Stomach smooth muscle (tissue), 2 donors: ENCODE measurements around the gene DAB1.

Experiments
- H3K27ac ChIP-seq: one replicate; pipeline ENCODE4 v1.7.0; 2013; ENCODE audit warnings: mild to moderate bottlenecking, low read length, inconsistent platforms
- H3K27me3 ChIP-seq, 2 donors: one replicate each; pipeline ENCODE4 v1.7.0; 2013; ENCODE audit warnings: low read length in 2 of 2; ENCODE audit not compliant: insufficient read depth in 2 of 2, control insufficient read depth in 1 of 2
- H3K36me3 ChIP-seq, 2 donors: one replicate each; pipeline ENCODE4 v1.7.0; 2013; ENCODE audit warnings: low read length in 2 of 2; ENCODE audit not compliant: control insufficient read depth in 2 of 2, insufficient read depth in 2 of 2
- H3K4me1 ChIP-seq: one replicate; pipeline ENCODE4 v1.7.0; 2013; ENCODE audit warnings: low read length; ENCODE audit not compliant: control insufficient read depth, insufficient read depth
- H3K4me3 ChIP-seq, 2 donors: one replicate each; pipeline ENCODE4 v1.7.0; 2013; ENCODE audit warnings: low read length in 2 of 2
- H3K9ac ChIP-seq, 2 donors: one replicate each; pipeline ENCODE4 v1.7.0; 2013; ENCODE audit warnings: low read length in 2 of 2, mild to moderate bottlenecking in 1 of 2
- H3K9me3 ChIP-seq, 2 donors: one replicate each; pipeline ENCODE4 v1.7.0; 2013; ENCODE audit warnings: low read length in 2 of 2; ENCODE audit not compliant: control insufficient read depth in 2 of 2
- donor health status: healthy.
- donor health status: Pancreatic carcinoma.

The DAB1 gene

DNA sequence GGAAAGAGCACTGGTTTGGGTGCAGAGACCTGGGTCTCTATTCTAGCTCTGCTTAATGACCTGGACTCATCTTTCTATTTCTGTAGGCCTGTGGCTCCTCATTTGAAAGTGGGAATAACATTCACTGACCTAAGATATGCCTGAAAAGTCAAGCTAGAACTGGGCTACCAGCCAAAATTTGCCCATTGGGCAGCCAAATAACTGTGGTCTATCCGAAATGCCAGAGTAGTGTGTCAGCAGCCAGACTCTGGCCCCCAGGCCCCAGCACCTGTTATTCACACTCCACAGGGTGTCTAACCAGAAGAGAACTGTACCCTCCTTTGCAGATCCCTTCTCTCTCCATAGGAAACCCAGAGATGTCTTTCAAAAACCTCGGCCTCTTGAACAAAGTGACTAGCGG lies 12.6 kb downstream of the DAB1 start:
- Histone ChIP-seq H3K36me3 (no peaks in the 10 kb centered on the region), H3K9me3 (no peaks in the 10 kb centered on the region), H3K9ac (no peak overlapping the region), H3K4me1 (peaks cover 16% of the 10 kb centered on the region), H3K27ac (no peak overlapping the region), H3K27me3 (no peaks in the 10 kb centered on the region), H3K4me3 (no peak overlapping the region)

DNA sequence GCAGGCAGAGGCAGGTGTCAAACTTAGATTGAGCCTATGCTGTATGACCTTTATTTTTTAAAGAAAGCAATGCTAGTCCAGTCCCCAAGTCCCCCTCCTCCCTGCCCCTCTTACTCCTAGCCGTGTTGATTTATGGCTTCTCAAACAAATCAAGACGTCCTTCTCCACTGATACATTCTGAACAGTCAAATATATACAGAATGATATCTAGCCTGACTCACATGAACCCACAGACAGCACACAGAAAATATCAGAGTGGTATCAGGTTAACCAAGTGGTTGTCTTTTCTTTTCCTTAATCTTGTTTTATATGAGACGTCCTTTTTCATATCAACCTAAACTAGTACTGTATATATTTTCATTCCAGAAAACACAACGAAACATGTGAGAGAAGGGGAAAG lies 13.4 kb downstream of the DAB1 start:
- peaks cover 16% of the 10 kb centered on the region for H3K4me1 ChIP-seq
- H3K27me3 ChIP-seq = no peaks in the 10 kb centered on the region
- H3K36me3 ChIP-seq = no peaks in the 10 kb centered on the region
- no peaks in the 10 kb centered on the region for H3K9me3 ChIP-seq
- no peak overlapping the region for H3K4me3 ChIP-seq
- no peak overlapping the region for H3K9ac ChIP-seq
- no peak overlapping the region for H3K27ac ChIP-seq

DNA sequence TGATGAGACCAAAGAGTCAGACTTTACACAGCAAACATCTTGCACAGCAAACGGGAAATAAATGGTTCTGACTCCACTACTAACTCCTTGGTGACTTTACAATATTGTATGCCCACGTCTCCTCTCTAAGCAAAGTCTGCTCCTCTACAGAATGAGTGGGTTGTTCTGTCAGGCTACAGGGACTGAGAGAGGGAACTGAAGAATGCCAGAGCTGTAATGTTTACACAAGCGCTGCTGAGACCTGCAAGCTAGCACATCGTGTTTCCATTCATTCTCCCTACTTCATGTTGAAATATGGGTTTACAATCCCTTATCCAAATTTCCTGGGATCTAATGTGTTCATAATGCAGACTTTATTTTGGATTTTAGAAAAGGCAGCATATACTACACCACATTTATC lies 15.9 kb downstream of the DAB1 start:
- Histone ChIP-seq H3K27me3 (no peaks in the 10 kb centered on the region), H3K9ac (no peak overlapping the region), H3K4me1 (peaks cover 21% of the 10 kb centered on the region), H3K4me3 (peak overlapping the region in 1 of 2 donors; percentile 3), H3K27ac (peak overlapping the region; percentile 46), H3K36me3 (no peaks in the 10 kb centered on the region), H3K9me3 (no peaks in the 10 kb centered on the region)

DNA sequence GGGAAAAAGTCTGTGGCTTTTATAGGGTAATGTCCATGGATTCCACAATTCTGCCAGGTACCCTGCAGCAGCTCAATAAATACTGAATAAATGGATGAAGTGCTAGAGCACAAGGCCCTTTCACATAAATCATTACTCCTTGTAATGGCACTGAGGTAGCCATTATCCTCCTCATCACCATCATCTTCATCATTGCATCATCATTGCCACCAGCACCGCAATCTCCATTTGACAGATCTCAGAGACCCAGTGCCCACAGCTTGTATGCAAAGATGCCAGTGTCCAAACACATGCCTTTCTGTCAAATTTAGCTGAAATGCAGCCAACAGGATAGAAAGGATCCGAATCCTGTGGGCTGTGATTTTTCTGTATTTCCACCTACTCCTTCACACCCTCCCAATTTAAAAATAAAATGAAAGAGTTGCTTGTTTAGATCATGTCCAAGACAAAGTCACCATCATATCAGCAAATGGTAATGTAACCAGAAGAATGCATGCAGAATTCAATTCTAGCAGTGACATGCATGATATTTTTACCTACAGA lies 17.4 kb downstream of the DAB1 start:
- H3K4me1 ChIP-seq = peaks cover 23% of the 10 kb centered on the region
- no peak overlapping the region for H3K27ac ChIP-seq
- no peak overlapping the region for H3K9ac ChIP-seq
- no peaks in the 10 kb centered on the region for H3K9me3 ChIP-seq
- H3K27me3 ChIP-seq = no peaks in the 10 kb centered on the region
- no peak overlapping the region for H3K4me3 ChIP-seq
- H3K36me3 ChIP-seq = no peaks in the 10 kb centered on the region

DNA sequence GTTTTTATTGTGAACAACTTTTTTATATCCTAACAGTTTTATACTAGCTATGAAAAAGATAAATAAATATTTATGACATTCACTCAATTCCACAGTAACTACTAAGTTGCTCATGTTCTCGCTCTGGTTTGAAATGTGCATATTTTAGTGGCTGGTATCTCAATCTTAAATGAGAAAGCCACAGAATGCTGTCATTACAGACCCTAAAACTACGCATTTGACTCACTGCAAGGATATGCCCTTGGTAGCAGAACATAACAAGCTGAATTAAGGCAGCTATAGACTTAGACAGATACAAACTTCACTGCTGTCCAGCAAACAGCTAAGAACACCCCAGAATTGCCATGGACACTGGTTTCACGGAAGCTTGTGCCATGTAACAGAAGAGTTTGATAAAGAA lies 19.0 kb downstream of the DAB1 start:
- Histone ChIP-seq H3K9me3 (no peaks in the 10 kb centered on the region), H3K27ac (no peak overlapping the region), H3K4me1 (peaks cover 26% of the 10 kb centered on the region), H3K4me3 (no peak overlapping the region), H3K27me3 (no peaks in the 10 kb centered on the region), H3K36me3 (no peaks in the 10 kb centered on the region), H3K9ac (no peak overlapping the region)

DNA sequence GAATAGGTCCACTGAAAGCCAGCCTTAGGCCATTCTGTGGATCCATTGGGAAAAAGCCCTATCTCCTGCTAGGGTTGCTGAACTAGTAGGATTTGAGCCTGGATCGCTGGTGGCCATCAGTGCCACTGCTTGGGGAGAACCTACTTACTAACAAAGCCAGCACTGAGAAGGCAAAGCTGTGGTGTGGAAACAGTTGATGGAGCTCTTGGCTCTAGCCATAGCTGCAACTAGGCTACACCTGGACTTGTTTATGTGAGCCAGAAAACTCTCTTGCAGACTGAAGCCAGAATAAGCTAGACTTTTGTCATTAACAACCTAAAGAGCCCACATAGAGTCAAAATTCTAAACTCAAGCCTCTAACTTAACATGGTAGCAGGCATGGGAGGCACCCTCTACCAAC lies 20.7 kb downstream of the DAB1 start:
- Histone ChIP-seq H3K4me3 (no peak overlapping the region), H3K9me3 (no peaks in the 10 kb centered on the region), H3K27me3 (no peaks in the 10 kb centered on the region), H3K9ac (no peak overlapping the region), H3K36me3 (no peaks in the 10 kb centered on the region), H3K27ac (no peak overlapping the region), H3K4me1 (peaks cover 18% of the 10 kb centered on the region)

DNA sequence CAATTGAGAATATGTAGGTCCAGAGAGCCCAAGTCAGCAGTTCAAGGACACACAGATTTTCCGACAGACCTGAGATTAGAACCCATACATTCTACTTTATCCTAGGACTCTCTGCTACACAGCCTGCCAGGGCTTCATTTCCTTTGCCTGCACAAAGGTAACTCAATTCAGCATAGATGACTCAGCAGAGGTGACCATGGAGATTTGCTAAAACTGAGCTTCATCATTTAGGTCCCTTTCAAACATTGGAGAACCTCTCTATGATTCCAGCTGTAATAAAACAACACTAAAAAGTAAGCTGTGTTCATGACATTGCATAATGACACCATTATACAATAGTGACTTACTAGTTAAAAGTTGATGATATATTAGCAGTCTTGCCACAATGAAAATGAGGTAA lies 22.2 kb downstream of the DAB1 start:
- no peaks in the 10 kb centered on the region for H3K36me3 ChIP-seq
- no peak overlapping the region for H3K4me3 ChIP-seq
- no peaks in the 10 kb centered on the region for H3K9me3 ChIP-seq
- no peaks in the 10 kb centered on the region for H3K27me3 ChIP-seq
- no peak overlapping the region for H3K27ac ChIP-seq
- no peak overlapping the region for H3K9ac ChIP-seq
- H3K4me1 ChIP-seq = peaks cover 10% of the 10 kb centered on the region

DNA sequence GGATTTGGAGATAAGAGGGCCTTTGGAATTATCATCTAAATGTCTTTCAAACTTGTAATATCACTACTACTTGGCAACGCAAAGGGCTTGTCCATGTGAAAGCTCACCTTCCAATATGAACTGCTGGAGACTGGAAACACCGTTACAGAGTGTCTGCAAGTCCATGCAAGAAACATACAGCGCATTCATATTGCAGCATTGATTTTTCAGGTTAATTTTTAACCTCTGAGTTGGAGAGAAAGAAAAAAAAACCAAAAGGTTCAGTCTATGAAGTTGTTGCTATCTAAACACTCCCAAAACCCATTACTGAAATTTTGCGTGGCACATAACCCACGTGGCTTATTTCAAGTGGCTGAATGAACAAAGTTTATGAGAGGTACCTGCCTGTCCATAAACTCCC lies 23.8 kb downstream of the DAB1 start:
- peaks cover 10% of the 10 kb centered on the region for H3K4me1 ChIP-seq
- no peaks in the 10 kb centered on the region for H3K27me3 ChIP-seq
- H3K27ac ChIP-seq = no peak overlapping the region
- no peak overlapping the region for H3K9ac ChIP-seq
- H3K36me3 ChIP-seq = no peaks in the 10 kb centered on the region
- H3K9me3 ChIP-seq = no peaks in the 10 kb centered on the region
- H3K4me3 ChIP-seq = no peak overlapping the region

DNA sequence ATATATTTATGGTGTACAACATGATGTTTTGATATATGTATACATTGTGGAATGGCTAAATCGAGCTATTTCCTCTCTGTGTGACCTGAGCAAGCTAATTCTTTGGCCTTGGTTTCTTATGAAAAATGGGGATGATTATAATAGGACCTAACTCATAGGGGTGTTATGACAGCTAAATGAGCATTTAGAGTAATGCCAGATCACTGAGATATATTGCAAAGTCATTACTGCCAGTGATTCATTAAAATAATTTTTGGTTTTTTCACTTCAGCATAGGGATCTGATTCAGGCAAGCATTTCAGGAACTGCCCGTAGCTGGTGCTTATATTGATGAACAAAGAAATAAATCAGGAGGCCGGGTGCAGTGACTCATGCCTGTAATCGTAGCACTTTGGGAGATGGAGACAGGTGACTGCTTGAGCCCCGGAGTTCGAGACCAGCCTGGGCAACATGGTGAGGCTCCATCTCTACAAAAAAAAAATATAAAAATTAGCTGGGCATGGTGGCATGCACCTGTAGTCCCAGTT lies 30.7 kb downstream of the DAB1 start:
- Histone ChIP-seq H3K4me3 (no peak overlapping the region), H3K9ac (no peak overlapping the region), H3K9me3 (no peaks in the 10 kb centered on the region), H3K4me1 (no peaks in the 10 kb centered on the region), H3K27ac (no peak overlapping the region), H3K27me3 (no peaks in the 10 kb centered on the region), H3K36me3 (no peaks in the 10 kb centered on the region)

DNA sequence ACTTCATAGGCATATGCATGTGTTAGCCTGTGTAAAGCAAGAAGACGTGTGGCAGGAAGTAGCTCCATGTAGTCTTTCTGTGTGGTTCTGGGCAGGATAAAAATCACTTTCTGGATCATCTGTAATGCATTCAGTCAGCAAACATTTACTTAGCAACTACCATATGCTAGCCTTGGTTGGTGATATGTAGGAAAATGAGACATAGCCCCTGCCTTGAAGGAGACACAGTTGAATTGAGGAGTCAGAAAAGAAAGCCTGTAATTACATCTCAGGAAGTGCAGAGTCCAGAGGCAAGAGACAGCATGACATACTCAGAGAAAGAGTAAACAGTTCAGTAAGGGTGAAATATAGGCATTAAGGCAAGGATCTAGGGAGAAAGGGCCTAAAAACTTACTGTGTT lies 38.5 kb downstream of the DAB1 start:
- Histone ChIP-seq H3K36me3 (no peaks in the 10 kb centered on the region), H3K9ac (no peak overlapping the region), H3K27me3 (no peaks in the 10 kb centered on the region), H3K27ac (no peak overlapping the region), H3K4me3 (no peak overlapping the region), H3K4me1 (no peaks in the 10 kb centered on the region), H3K9me3 (no peaks in the 10 kb centered on the region)

DNA sequence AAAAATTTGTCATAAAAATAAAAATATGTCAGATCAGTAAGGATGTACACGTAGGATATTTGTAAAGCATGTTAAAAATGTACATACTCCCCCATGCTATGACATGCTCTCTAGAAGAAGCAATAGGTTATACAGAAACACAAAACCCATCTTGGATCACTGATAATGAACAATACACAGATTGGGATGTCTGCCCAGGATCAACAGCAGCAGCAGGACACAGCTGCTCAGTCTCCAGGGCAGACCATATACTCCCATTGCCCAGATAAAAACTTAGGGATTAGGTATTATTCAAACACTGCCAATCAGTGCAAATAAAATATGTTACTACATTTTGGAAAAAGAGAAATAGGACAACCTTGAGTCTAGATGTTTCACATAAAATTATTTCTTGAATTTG lies 39.0 kb downstream of the DAB1 start:
- Histone ChIP-seq H3K4me3 (no peak overlapping the region), H3K4me1 (no peaks in the 10 kb centered on the region), H3K27ac (no peak overlapping the region), H3K27me3 (no peaks in the 10 kb centered on the region), H3K36me3 (no peaks in the 10 kb centered on the region), H3K9me3 (no peaks in the 10 kb centered on the region), H3K9ac (no peak overlapping the region)
